CD4-positive, alpha-beta memory T cell (primary cell): Measurements from ENCODE around the gene HMCN2. TPM values are rescaled to one million over a fixed set of nuclear protein-coding genes. Genes with fewer than 3 reads are reported as not detected.

Experiments used
- CTCF ChIA-PET: fragments of 350-600 bp; sonication (Branson Sonifier 250); formaldehyde crosslinking; loops from one replicate; lab custom pipeline; 2021; ENCODE audit warnings: inconsistent platforms; ENCODE audit not compliant: partially characterized antibody; lab: Charles Lee
- POLR2A ChIA-PET: fragments of 350-600 bp; sonication (Branson Sonifier 250); formaldehyde crosslinking; loops from one replicate; lab custom pipeline; 2021; ENCODE audit not compliant: partially characterized antibody; lab: Charles Lee
- DNase-seq, 5 donors: peaks; one replicate each; pipeline versions ENCODE4 v3.0.0 to v3.0.0-alpha.2; 2020 to 2022; ENCODE audit warnings: mixed read lengths in 1 of 5
- H3K27ac ChIP-seq: one replicate; pipeline ENCODE4 v1.7.0; 2013; ENCODE audit warnings: low read depth, low read length
- H3K27me3 ChIP-seq: 2 replicates; pipeline ENCODE4 v1.7.0; 2013; ENCODE audit warnings: mild to moderate bottlenecking, low read length, moderate library complexity; ENCODE audit not compliant: insufficient read depth
- H3K36me3 ChIP-seq: 2 replicates; pipeline ENCODE4 v1.7.0; 2013; ENCODE audit warnings: mild to moderate bottlenecking, low read length, moderate library complexity; ENCODE audit not compliant: insufficient read depth
- H3K4me1 ChIP-seq: 2 replicates; pipeline ENCODE4 v1.7.0; 2013; ENCODE audit warnings: mild to moderate bottlenecking, low read length, moderate library complexity; ENCODE audit not compliant: insufficient read depth
- H3K4me3 ChIP-seq, 2 donors: one replicate each; pipeline ENCODE4 v1.7.0; 2013; ENCODE audit warnings: low read length in 2 of 2, mild to moderate bottlenecking in 1 of 2
- H3K9me3 ChIP-seq, 2 donors: one replicate each; pipeline ENCODE4 v1.7.0; 2013; ENCODE audit warnings: low read length in 2 of 2, control low read depth in 1 of 2; ENCODE audit not compliant: control insufficient read depth in 1 of 2
- H3K27ac Mint-ChIP-seq, 7 donors: one replicate each; pipeline ENCODE4 v1.8.0; 2020 to 2021; ENCODE audit warnings: mixed read lengths in 7 of 7, mild to moderate bottlenecking in 6 of 7, inconsistent platforms in 3 of 7, moderate library complexity in 3 of 7
- H3K27me3 Mint-ChIP-seq, 2 donors: one replicate each; pipeline ENCODE4 v1.8.0; 2020 to 2021; ENCODE audit warnings: mixed read lengths in 2 of 2
- H3K36me3 Mint-ChIP-seq, 2 donors: one replicate each; pipeline ENCODE4 v1.8.0; 2020 to 2021; ENCODE audit warnings: mixed read lengths in 2 of 2, inconsistent platforms in 1 of 2, mild to moderate bottlenecking in 1 of 2
- H3K4me1 Mint-ChIP-seq, 4 donors: one replicate each; pipeline ENCODE4 v1.8.0; 2020 to 2021; ENCODE audit warnings: mixed read lengths in 4 of 4, mild to moderate bottlenecking in 1 of 4
- H3K4me3 Mint-ChIP-seq, 8 donors: one replicate each; pipeline ENCODE4 v1.8.0; 2020 to 2021; ENCODE audit warnings: mixed read lengths in 8 of 8, mild to moderate bottlenecking in 7 of 8, moderate library complexity in 6 of 8, inconsistent platforms in 3 of 8
- H3K9me3 Mint-ChIP-seq, 8 donors: one replicate each; pipeline ENCODE4 v1.8.0; 2020 to 2021; ENCODE audit warnings: mixed read lengths in 8 of 8, mild to moderate bottlenecking in 5 of 8, inconsistent platforms in 3 of 8, moderate library complexity in 1 of 8
- intact Hi-C: fragments of 100-400 bp; cut with micrococcal nuclease; formaldehyde crosslinking; loops from one replicate; pipeline ENCODE4 v1.15.1; 2023
- polyA plus RNA-seq, 2 donors: library from polyadenylated mRNA; unstranded; fragments of 300-500 nt; fragmentation: Illumina TruSeq; gene quantifications; one replicate each; pipeline ENCODE4 v1.2.3, GENCODE V29; 2021
- total RNA-seq, 2 experiments: library from RNA; stranded (reverse); gene quantifications; one replicate each; pipeline ENCODE4 v1.2.3, GENCODE V29; 2021

Gene HMCN2
- total and polyA plus RNA-seq, 4 experiments from 2014 or later: not detected

DNA sequence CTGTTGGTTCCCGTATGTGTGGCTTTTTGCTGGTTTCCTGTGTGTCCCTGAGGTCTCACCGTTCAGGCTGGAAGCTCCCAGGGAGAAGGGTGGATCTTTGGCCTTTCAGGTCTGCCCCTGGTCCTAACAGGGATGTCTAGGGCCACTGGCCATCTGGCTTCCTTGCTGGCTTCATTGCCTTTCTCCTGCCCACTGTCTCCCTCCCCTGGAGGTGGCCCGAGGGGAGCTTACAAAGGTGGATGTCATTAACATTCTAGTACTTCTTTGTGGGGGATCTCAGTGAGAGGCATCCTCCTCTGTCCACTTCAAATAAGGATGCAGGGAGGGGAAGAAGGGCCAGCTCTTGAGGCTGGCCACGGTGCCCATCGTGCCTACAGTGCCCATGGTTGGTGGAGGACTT is 35.2 kb downstream of the HMCN2 start:
- H3K9me3 ChIP-seq: no peaks in the 10 kb centered on the region
- ChIA-PET CTCF (no interaction called here), POLR2A (no interaction called here)
- H3K36me3 Mint-ChIP-seq: no peaks in the 10 kb centered on the region
- no peak overlapping the region for H3K27ac Mint-ChIP-seq
- H3K9me3 Mint-ChIP-seq: peaks cover 0 to 5% (median 0%) of the 10 kb centered on the region in 8 donors
- no peak for DNase-seq
- no peaks in the 10 kb centered on the region for H3K4me1 ChIP-seq
- H3K27me3 Mint-ChIP-seq: peaks cover 2 to 35% of the 10 kb centered on the region in 2 donors
- no peaks in the 10 kb centered on the region for H3K4me1 Mint-ChIP-seq
- intact Hi-C loops: no loop called here
- H3K27ac ChIP-seq: no peak overlapping the region
- H3K36me3 ChIP-seq: no peaks in the 10 kb centered on the region
- H3K4me3 Mint-ChIP-seq: no peak overlapping the region
- no peak overlapping the region for H3K4me3 ChIP-seq
- peaks cover 3% of the 10 kb centered on the region for H3K27me3 ChIP-seq

DNA sequence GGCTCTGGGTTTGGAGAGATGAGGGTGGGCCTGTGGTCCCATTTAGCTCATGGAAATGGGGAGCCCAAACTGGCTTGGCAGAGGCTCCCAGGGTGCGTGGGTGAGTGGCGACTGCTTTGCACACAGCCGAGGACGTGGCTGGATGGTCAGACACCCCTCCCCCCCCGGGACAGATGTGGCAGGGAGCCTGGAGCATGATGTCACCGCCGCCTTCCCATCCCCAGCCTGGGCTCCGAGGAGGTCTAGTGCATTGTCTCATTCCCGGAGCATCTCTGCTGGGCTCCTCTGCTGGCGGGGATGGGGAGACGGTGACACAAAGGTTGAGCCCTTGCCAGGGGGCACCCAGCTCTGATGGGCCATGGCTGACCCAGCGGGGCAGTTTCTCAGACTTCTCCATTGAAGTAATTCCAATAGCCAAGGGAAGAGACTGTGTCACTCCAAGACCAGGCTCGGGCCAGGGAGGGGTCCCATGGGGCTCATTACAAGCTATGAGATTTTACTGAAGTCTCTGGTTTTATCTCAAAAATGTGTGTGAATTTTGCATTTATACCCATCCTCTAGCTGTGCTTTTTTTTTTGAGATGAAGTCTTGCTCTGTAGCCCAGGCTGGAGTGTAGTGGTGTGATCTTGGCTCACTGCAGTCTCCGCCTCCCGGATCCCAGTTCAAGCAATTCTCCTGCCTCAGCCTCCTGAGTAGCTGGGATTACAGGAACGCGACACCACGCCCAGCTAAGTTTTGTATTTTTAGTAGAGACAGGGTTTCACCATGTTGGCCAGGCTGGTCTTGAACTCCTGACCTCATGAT is 36.1 kb downstream of the HMCN2 start:
- Mint-ChIP-seq H3K9me3 (peaks cover 0 to 5% (median 0%) of the 10 kb centered on the region in 8 donors), H3K4me3 (no peak overlapping the region), H3K4me1 (no peaks in the 10 kb centered on the region), H3K27me3 (peaks cover 2 to 36% of the 10 kb centered on the region in 2 donors), H3K36me3 (no peaks in the 10 kb centered on the region), H3K27ac (no peak overlapping the region)
- no peak for DNase-seq
- H3K27ac ChIP-seq: no peak overlapping the region
- no peaks in the 10 kb centered on the region for H3K36me3 ChIP-seq
- no peaks in the 10 kb centered on the region for H3K4me1 ChIP-seq
- H3K9me3 ChIP-seq: no peaks in the 10 kb centered on the region
- H3K27me3 ChIP-seq: peaks cover 3% of the 10 kb centered on the region
- H3K4me3 ChIP-seq: no peak overlapping the region
- ChIA-PET POLR2A (no interaction called here), CTCF (no interaction called here)
- intact Hi-C loops: no loop called here

DNA sequence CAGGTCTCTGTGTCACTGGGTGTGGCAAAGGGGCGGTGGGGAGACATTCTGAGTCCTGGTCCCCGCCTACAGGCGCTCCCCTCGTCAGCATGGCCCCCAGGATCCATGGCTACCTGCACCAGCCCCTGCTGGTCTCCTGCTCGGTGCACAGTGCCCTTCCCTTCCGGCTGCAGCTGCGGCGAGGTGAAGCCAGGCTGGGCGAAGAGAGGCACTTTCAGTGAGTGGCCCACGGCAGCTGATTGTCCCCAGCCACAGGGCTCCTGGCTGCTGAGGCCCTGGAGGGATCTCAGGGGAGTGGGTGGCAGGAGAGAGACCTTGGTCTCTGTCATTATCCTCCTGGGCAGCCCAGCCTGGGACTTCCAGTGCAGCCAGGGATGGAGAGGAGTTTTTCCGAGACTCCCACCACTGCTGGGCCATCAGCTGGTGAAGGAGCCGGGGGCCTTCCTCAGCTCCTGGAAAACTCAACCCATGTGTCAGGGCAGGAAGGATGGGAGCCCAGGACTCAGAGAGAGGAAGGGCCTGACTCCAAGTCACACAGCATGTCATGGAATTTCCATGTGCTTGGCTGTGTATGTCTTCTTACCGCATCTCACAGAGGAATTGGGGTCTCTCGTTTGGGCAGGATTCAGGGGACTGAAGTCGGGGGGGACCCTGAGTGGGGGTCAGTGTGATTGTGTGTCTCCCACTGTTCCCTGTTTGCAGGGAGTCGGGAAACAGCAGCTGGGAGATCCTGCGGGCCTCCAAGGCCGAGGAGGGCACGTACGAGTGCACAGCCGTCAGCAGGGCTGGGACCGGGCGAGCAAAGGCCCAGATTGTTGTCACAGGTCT is 37.4 kb downstream of the HMCN2 start:
- no peak overlapping the region for H3K27ac ChIP-seq
- no peaks in the 10 kb centered on the region for H3K4me1 Mint-ChIP-seq
- H3K9me3 ChIP-seq: no peaks in the 10 kb centered on the region
- peaks cover 3% of the 10 kb centered on the region for H3K27me3 ChIP-seq
- ChIA-PET CTCF (no interaction called here), POLR2A (no interaction called here)
- DNase-seq: no peak
- no peak overlapping the region for H3K4me3 ChIP-seq
- no peak overlapping the region for H3K27ac Mint-ChIP-seq
- H3K4me3 Mint-ChIP-seq: no peak overlapping the region
- H3K9me3 Mint-ChIP-seq: peaks cover 0 to 5% (median 0%) of the 10 kb centered on the region in 8 donors
- H3K36me3 ChIP-seq: no peaks in the 10 kb centered on the region
- intact Hi-C loops: no loop called here
- H3K4me1 ChIP-seq: no peaks in the 10 kb centered on the region
- H3K36me3 Mint-ChIP-seq: no peaks in the 10 kb centered on the region
- peaks cover 2 to 33% of the 10 kb centered on the region in 2 donors for H3K27me3 Mint-ChIP-seq

DNA sequence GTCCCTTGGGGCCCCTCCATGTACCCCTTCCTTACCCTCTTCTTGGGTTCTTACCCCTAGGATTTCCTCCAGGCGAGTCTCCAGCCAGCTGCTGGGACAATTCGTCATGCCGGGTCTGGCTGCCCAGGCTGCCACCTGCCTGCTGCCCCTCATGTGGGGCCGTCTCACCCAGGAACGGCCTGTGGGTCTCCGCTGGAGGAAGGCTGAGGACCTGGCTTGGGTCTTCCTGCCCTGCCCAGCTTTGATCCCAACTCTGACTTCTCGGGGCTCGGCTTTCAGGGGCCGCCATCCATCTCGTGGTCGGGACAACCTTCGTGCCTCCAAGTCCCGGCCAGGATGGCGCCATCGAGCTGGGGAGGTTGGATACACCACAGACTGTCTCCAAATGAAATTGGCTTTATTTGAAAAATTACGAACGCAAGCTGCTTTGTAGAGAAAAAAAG is 38.1 kb downstream of the HMCN2 start:
- no peak for DNase-seq
- no peaks in the 10 kb centered on the region for H3K4me1 Mint-ChIP-seq
- Histone ChIP-seq H3K36me3 (no peaks in the 10 kb centered on the region), H3K27me3 (peaks cover 3% of the 10 kb centered on the region), H3K4me3 (no peak overlapping the region), H3K9me3 (no peaks in the 10 kb centered on the region), H3K27ac (no peak overlapping the region), H3K4me1 (no peaks in the 10 kb centered on the region)
- intact Hi-C loops: no loop called here
- no peak overlapping the region for H3K4me3 Mint-ChIP-seq
- H3K9me3 Mint-ChIP-seq: peaks cover 0 to 5% (median 0%) of the 10 kb centered on the region in 8 donors
- no peak overlapping the region for H3K27ac Mint-ChIP-seq
- H3K36me3 Mint-ChIP-seq: no peaks in the 10 kb centered on the region
- ChIA-PET POLR2A (no interaction called here), CTCF (no interaction called here)
- H3K27me3 Mint-ChIP-seq: peaks cover 2 to 32% of the 10 kb centered on the region in 2 donors

DNA sequence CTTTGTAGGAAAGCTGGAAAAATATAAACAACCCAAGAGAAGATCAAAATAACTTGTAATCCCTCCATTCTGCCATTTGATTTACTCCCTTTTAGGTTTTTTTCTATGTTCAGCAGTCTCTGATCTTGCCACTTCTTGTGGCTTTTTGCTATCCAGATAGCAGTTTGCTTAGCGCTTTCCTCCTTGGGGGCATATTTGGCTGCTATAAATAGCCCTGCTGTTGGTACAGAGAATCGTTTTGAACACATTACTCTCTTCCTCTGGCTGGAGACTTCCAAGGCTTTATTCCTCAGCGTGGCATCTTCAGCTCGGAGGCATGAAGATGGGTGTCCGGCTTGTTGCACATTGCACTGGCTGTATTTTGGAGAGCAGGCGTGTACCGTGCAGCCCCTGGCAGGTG is 38.6 kb downstream of the HMCN2 start:
- no peak for DNase-seq
- Histone ChIP-seq H3K27ac (no peak overlapping the region), H3K9me3 (no peaks in the 10 kb centered on the region), H3K4me3 (no peak overlapping the region), H3K4me1 (no peaks in the 10 kb centered on the region), H3K27me3 (peaks cover 3% of the 10 kb centered on the region), H3K36me3 (no peaks in the 10 kb centered on the region)
- intact Hi-C loops: no loop called here
- no peak overlapping the region for H3K27ac Mint-ChIP-seq
- peaks cover 1 to 34% of the 10 kb centered on the region in 2 donors for H3K27me3 Mint-ChIP-seq
- no peak overlapping the region for H3K4me3 Mint-ChIP-seq
- H3K9me3 Mint-ChIP-seq: peaks cover 0 to 5% (median 0%) of the 10 kb centered on the region in 8 donors
- H3K36me3 Mint-ChIP-seq: no peaks in the 10 kb centered on the region
- POLR2A ChIA-PET: no interaction called here
- no peaks in the 10 kb centered on the region for H3K4me1 Mint-ChIP-seq
- CTCF ChIA-PET: no interaction called here

DNA sequence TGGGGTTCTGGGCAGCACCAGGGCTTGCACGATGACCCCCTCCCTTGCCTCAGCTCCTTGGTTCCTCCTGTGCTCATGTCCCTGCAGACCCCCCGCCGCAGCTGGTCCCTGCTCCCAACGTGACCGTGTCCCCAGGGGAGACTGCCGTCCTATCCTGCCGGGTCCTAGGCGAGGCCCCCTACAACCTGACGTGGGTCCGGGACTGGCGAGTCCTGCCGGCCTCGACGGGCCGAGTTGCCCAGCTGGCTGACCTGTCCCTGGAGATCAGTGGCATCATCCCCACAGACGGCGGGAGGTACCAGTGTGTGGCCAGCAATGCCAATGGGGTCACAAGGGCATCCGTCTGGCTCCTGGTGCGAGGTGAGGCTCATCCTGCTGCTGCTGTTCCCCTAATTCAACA is 39.1 kb downstream of the HMCN2 start:
- DNase-seq: no peak
- no peak overlapping the region for H3K27ac Mint-ChIP-seq
- POLR2A ChIA-PET: no interaction called here

DNA sequence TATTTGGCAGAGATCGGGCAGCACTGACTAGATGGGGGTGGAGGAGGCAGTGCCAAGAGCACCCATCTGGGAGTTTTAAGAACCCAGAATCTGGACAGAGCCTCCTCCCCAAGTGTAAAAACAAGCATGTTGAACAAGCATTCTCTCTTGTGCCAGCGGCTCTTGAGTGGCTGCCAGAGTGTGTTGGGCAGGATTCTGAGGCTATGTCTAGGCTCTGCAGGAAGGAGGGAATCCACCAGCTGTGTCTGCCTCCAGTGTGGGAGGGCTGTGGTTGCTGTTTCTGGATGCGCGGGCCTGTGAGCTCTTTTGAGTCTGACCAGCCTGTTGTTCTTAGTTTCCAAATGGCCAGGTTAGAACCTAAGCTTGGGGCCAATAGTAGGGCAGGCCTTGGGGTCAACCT is 39.8 kb downstream of the HMCN2 start:
- POLR2A ChIA-PET: no interaction called here
- no peak overlapping the region for H3K4me3 ChIP-seq
- no peak for DNase-seq
- intact Hi-C loops: no loop called here
- no peaks in the 10 kb centered on the region for H3K9me3 ChIP-seq
- no peak overlapping the region for H3K27ac ChIP-seq
- H3K27me3 ChIP-seq: peaks cover 3% of the 10 kb centered on the region
- Mint-ChIP-seq H3K9me3 (no peaks in the 10 kb centered on the region), H3K27ac (no peak overlapping the region), H3K27me3 (peaks cover 0 to 26% of the 10 kb centered on the region in 2 donors), H3K36me3 (no peaks in the 10 kb centered on the region), H3K4me3 (no peak overlapping the region), H3K4me1 (no peaks in the 10 kb centered on the region)
- no peaks in the 10 kb centered on the region for H3K4me1 ChIP-seq
- no peaks in the 10 kb centered on the region for H3K36me3 ChIP-seq
- CTCF ChIA-PET: no interaction called here

More for the DNA sequence above, 39.1 kb downstream of the HMCN2 start:
- no peaks in the 10 kb centered on the region for H3K9me3 ChIP-seq
- Mint-ChIP-seq H3K27me3 (peaks cover 0 to 32% of the 10 kb centered on the region in 2 donors), H3K4me3 (no peak overlapping the region), H3K4me1 (no peaks in the 10 kb centered on the region), H3K9me3 (peaks cover 0 to 5% (median 0%) of the 10 kb centered on the region in 8 donors), H3K36me3 (no peaks in the 10 kb centered on the region)
- H3K4me1 ChIP-seq: no peaks in the 10 kb centered on the region
- intact Hi-C loops: no loop called here
- H3K27ac ChIP-seq: no peak overlapping the region
- CTCF ChIA-PET: no interaction called here
- H3K36me3 ChIP-seq: no peaks in the 10 kb centered on the region
- H3K4me3 ChIP-seq: no peak overlapping the region
- H3K27me3 ChIP-seq: peaks cover 3% of the 10 kb centered on the region
